CD14-positive monocyte (primary cell): ENCODE results near the gene PAX7. TPM values are rescaled to one million over a fixed set of nuclear protein-coding genes. Genes with fewer than 3 reads are reported as not detected.
A peak's percentile ranks its signal among the peaks of the same experiment; 100 is the strongest.
"Not testable (repeated sequence)": the region's sequence is repeated elsewhere in the genome, so short reads cannot be mapped to it uniquely, and the experiment has no call there.

Experiments
- DNase-seq, 3 donors: peaks; one replicate each; pipeline ENCODE4 v3.0.0-alpha.2; 2011 to 2022
- H2AFZ ChIP-seq: 2 replicates; pipeline ENCODE4 v1.6.0; 2012; ENCODE audit warnings: mild to moderate bottlenecking, low read depth, low read length, inconsistent platforms; ENCODE audit not compliant: insufficient read depth, poor library complexity, severe bottlenecking
- H3K27ac ChIP-seq, 2 donors: 1 replicate in 1 of 2; 2 replicates in 1 of 2; pipeline ENCODE4 v1.5.1; 2012 to 2013; ENCODE audit warnings: low read length in 2 of 2, control low read depth in 1 of 2, inconsistent platforms in 1 of 2, low read depth in 1 of 2, mild to moderate bottlenecking in 1 of 2
- H3K27me3 ChIP-seq, 2 donors: one replicate each; pipeline versions ENCODE4 v1.6.0 to v1.6.1; 2011 to 2013; ENCODE audit warnings: low read length in 2 of 2; ENCODE audit not compliant: control insufficient read depth in 2 of 2, insufficient read depth in 2 of 2
- H3K36me3 ChIP-seq, 2 donors: replicated peaks in 1 of 2; 1 replicate in 1 of 2; 2 replicates in 1 of 2; pipeline versions ENCODE4 v1.5.1 to v1.6.1; 2012 to 2013; ENCODE audit warnings: low read length in 2 of 2, control low read depth in 1 of 2, inconsistent platforms in 1 of 2, mild to moderate bottlenecking in 1 of 2; ENCODE audit not compliant: insufficient read depth in 2 of 2, control insufficient read depth in 1 of 2
- H3K4me1 ChIP-seq, 2 donors: 1 replicate in 1 of 2; 2 replicates in 1 of 2; pipeline versions ENCODE4 v1.5.1 to v1.6.1; 2012 to 2013; ENCODE audit warnings: low read length in 2 of 2, control low read depth in 1 of 2, inconsistent platforms in 1 of 2, mild to moderate bottlenecking in 1 of 2, moderate library complexity in 1 of 2; ENCODE audit not compliant: insufficient read depth in 2 of 2, control insufficient read depth in 1 of 2
- H3K4me2 ChIP-seq: replicated peaks from 2 replicates; pipeline ENCODE3; 2012; ENCODE audit warnings: low read length, moderate library complexity, mild to moderate bottlenecking; ENCODE audit not compliant: poor library complexity, severe bottlenecking; ENCODE audit errors: extremely low read depth
- H3K4me3 ChIP-seq, 3 experiments: fragments of 200-600 bp in 1 of 3; sonication (generic) in 1 of 3; replicated peaks in 1 of 3; 1 replicate in 2 of 3; 2 replicates in 1 of 3; pipeline ENCODE4 v1.5.1; 2011 to 2013; ENCODE audit warnings: low read length in 3 of 3, mild to moderate bottlenecking in 3 of 3, control low read depth in 2 of 3, low read depth in 2 of 3, inconsistent platforms in 1 of 3, moderate library complexity in 1 of 3
- H3K79me2 ChIP-seq: 2 replicates; pipeline ENCODE4 v1.6.0; 2012; ENCODE audit warnings: mild to moderate bottlenecking, control low read depth, inconsistent platforms, low read length, moderate library complexity; ENCODE audit not compliant: insufficient read depth
- H3K9ac ChIP-seq: 2 replicates; pipeline ENCODE4 v1.6.0; 2017; ENCODE audit warnings: low read length, mild to moderate bottlenecking; ENCODE audit not compliant: insufficient read depth, poor library complexity, severe bottlenecking
- H3K9me3 ChIP-seq, 2 donors: replicated peaks in 1 of 2; 1 replicate in 1 of 2; 2 replicates in 1 of 2; pipeline versions ENCODE4 v1.5.1 to v1.6.1; 2012 to 2013; ENCODE audit warnings: low read length in 2 of 2, control low read depth in 1 of 2; ENCODE audit not compliant: control insufficient read depth in 1 of 2, insufficient read depth in 1 of 2
- H4K20me1 ChIP-seq: 2 replicates; pipeline ENCODE4 v1.6.0; 2012; ENCODE audit warnings: mild to moderate bottlenecking, low read length, control low read depth, moderate library complexity; ENCODE audit not compliant: insufficient read depth
- H3K27ac Mint-ChIP-seq, 7 donors: one replicate each; pipeline ENCODE4 v1.8.0; 2020; ENCODE audit warnings: mild to moderate bottlenecking in 7 of 7, mixed read lengths in 7 of 7, moderate library complexity in 6 of 7, inconsistent platforms in 2 of 7
- H3K27me3 Mint-ChIP-seq, 3 donors: one replicate each; pipeline ENCODE4 v1.8.0; 2021 to 2022; ENCODE audit warnings: low read depth in 3 of 3, mild to moderate bottlenecking in 3 of 3, mixed read lengths in 3 of 3, moderate library complexity in 3 of 3, inconsistent platforms in 1 of 3
- H3K36me3 Mint-ChIP-seq, 2 donors: one replicate each; pipeline ENCODE4 v1.8.0; 2020; ENCODE audit warnings: mixed read lengths in 2 of 2, inconsistent platforms in 1 of 2, mild to moderate bottlenecking in 1 of 2
- H3K4me1 Mint-ChIP-seq: one replicate; pipeline ENCODE4 v1.8.0; 2020; ENCODE audit warnings: mild to moderate bottlenecking, mixed read lengths
- H3K4me3 Mint-ChIP-seq, 2 donors: one replicate each; pipeline ENCODE4 v1.8.0; 2020; ENCODE audit warnings: mild to moderate bottlenecking in 2 of 2, mixed read lengths in 2 of 2, moderate library complexity in 1 of 2
- H3K9me3 Mint-ChIP-seq, 7 donors: one replicate each; pipeline ENCODE4 v1.8.0; 2020 to 2022; ENCODE audit warnings: mixed read lengths in 7 of 7, mild to moderate bottlenecking in 6 of 7, moderate library complexity in 6 of 7, inconsistent platforms in 2 of 7
- WGBS: methylation state at CpG from one replicate; pipeline ENCODE4 v1.1.5; 2013; ENCODE audit warnings: missing lambda C conversion rate; ENCODE audit not compliant: insufficient coverage; 5-methylcytosine and 5-hydroxymethylcytosine counted together
- intact Hi-C, 2 donors: fragments of 100-400 bp; cut with micrococcal nuclease; formaldehyde crosslinking; loops; one replicate each; pipeline versions ENCODE4 v1.15.0 to v1.15.1; 2023
- polyA plus RNA-seq, 3 donors: library from polyadenylated mRNA; depleted of rRNA in 1 of 3; unstranded in 2 of 3; stranded (reverse) in 1 of 3; fragments of 300-500 nt in 2 of 3; fragments of >200 nt in 1 of 3; fragmentation: Illumina TruSeq in 2 of 3; gene quantifications; 1 replicate in 2 of 3; 2 replicates in 1 of 3; pipeline ENCODE4 v1.2.3, GENCODE V29; 2012 to 2021
- TF ChIP-seq, protein P1 (sequence below): fragments of 200-600 bp; IDR thresholded peaks from one replicate; pipeline ENCODE4 v1.8.0; 2022; ENCODE audit warnings: antibody characterized with exemption, mild to moderate bottlenecking

PAX7 gene
- polyA plus RNA-seq, 3 donors = not detected

DNA sequence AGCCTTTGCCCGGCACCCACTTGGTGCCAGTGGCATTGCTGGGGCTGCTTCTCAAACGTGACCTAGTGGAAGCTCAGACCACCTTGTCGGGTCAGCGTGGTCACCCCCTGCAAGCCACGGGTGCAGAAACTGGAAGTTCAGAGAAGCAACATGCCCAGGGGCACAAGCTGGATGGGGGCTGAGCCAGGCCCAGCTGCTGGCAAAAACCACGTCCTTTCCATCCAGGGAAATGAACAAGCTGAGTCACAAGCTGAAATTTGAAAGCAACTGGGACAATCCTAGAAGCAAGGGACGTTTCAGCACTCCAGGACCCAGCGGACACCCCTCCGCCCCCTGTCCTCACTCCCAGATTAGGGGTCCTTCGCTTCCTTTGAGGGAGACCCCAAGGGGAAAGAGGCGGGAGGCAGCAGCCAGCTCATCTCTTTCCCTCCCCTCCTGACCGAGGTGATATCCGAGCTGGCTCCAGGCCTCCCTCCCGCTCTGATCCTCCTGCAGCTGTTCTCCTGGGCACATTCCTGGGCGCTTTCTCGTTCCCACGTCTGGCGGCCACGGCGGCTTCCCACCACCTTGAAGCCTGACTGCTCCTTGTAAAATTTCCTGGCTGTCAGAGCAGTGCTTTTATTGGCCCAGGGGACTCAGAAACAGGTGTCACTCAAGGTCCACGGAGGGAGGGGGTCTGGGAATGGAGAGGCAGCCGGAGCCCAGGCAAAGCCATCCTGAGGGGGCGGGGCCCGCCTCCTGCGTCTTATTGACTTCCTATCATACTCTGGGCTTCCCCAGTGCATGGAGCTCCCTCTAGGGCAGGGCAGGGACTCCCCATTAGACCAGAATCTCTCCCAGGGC is 62.8 kb downstream of the PAX7 start:
- Mint-ChIP-seq H3K36me3 (no peaks in the 10 kb centered on the region), H3K4me1 (no peaks in the 10 kb centered on the region), H3K9me3 (no peaks in the 10 kb centered on the region), H3K27me3 (peaks cover 10 to 31% (median 18%) of the 10 kb centered on the region in 3 donors), H3K4me3 (peak overlapping the region in 1 of 2 donors; percentile 2), H3K27ac (no peak overlapping the region)
- no peak overlapping the region for H3K4me2 ChIP-seq
- no peaks in the 10 kb centered on the region for H4K20me1 ChIP-seq
- no peaks in the 10 kb centered on the region for H3K4me1 ChIP-seq
- no peak for DNase-seq
- WGBS = 16% methylated on average over 23 of the region's 25 CpGs
- no peak overlapping the region for H2AFZ ChIP-seq
- H3K27ac ChIP-seq = no peak overlapping the region
- TF ChIP-seq, protein P1, sequence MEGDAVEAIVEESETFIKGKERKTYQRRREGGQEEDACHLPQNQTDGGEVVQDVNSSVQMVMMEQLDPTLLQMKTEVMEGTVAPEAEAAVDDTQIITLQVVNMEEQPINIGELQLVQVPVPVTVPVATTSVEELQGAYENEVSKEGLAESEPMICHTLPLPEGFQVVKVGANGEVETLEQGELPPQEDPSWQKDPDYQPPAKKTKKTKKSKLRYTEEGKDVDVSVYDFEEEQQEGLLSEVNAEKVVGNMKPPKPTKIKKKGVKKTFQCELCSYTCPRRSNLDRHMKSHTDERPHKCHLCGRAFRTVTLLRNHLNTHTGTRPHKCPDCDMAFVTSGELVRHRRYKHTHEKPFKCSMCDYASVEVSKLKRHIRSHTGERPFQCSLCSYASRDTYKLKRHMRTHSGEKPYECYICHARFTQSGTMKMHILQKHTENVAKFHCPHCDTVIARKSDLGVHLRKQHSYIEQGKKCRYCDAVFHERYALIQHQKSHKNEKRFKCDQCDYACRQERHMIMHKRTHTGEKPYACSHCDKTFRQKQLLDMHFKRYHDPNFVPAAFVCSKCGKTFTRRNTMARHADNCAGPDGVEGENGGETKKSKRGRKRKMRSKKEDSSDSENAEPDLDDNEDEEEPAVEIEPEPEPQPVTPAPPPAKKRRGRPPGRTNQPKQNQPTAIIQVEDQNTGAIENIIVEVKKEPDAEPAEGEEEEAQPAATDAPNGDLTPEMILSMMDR = no peak
- H3K9ac ChIP-seq = no peak overlapping the region
- peaks cover 0 to 14% of the 10 kb centered on the region in 2 donors for H3K27me3 ChIP-seq
- H3K9me3 ChIP-seq = no peaks in the 10 kb centered on the region
- no peaks in the 10 kb centered on the region for H3K36me3 ChIP-seq
- H3K79me2 ChIP-seq = no peaks in the 10 kb centered on the region
- no peak overlapping the region for H3K4me3 ChIP-seq
- intact Hi-C loops = no loop called here

DNA sequence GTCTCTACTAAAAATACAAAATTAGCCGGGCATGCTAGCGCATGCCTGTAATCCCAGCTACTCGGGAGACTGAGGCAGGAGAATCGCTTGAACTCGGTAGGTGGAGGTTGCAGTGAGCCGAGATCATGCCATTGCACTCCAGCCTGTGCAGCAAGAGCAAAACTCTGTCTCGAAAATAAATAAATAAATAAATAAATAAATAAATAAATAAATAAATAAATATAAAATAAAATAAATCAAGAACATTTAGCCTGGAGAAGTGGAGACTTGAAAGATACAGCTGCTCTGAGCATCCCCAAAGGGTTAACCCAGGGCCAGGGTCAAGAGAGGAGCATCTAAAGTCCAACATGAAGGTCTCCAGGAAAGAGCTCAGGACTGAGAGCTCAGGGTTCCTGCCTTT is 63.6 kb downstream of the PAX7 start:
- H2AFZ ChIP-seq, H3K36me3 Mint-ChIP-seq, H4K20me1 ChIP-seq, H3K4me2 ChIP-seq, H3K4me1 ChIP-seq, DNase-seq, H3K79me2 ChIP-seq, H3K9me3 ChIP-seq, H3K4me3 ChIP-seq, H3K9ac ChIP-seq, H3K27ac Mint-ChIP-seq, intact Hi-C loops, H3K27ac ChIP-seq, H3K4me3 Mint-ChIP-seq, H3K4me1 Mint-ChIP-seq, H3K9me3 Mint-ChIP-seq, H3K36me3 ChIP-seq: not testable (repeated sequence)
- H3K27me3 ChIP-seq = peaks cover 0 to 14% of the 10 kb centered on the region in 2 donors
- WGBS = no CpG with 5 or more reads among the region's 7 CpGs
- peaks cover 10 to 35% (median 23%) of the 10 kb centered on the region in 3 donors for H3K27me3 Mint-ChIP-seq
